NCI-H774 (cell line): ENCODE results near the gene HSPA1A.

Experiments used
- DNase-seq: peaks from one replicate; lab custom pipeline; 2025; lab: John Stamatoyannopoulos, UW

HSPA1A gene

DNA sequence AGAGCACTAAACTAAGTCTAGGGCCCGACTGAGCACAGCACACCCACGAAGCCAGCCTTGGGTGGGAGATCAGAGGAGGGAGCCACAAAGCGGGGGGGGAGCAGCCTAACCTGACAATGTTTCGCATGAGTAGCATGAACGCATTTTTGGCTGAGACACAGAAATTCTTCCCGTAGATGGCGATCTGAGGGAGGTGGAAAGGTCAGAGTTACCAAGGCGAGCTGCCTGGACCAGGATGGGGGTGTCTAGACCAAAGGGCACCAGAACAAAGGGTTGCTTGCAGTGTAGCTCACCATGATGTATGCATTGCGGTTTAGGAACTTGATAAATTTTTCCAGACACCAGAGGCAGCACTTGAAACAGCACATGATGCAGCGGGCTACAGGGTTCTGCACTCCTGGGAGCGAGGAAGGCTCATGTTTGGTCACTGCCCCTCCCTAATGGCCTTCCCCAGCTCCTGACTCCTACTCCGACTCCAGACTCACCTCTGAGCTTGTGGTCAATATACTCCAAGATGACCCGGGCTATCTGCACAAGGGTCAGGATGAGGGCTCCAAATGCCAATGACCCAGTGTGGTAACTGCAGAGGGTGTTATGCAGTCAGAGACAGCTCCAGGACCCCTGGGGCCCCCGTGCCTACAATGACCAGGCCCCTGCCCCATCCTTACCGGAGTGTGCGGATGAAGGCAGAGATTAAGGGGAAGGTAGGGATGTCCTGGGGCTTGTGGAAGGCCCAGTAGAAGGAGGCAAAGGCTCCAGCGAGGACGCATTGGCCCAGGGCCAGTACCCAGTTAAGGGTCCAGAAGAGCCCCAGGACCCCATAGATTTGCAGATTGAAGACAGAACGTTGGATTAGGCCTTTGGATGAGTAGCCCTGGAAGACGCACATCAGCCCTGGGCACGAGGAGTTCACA, 50.1 kb downstream of the HSPA1A start:
- no peak for DNase-seq
